ENCODE results near the gene WWOX. TPM values are rescaled to one million over a fixed set of nuclear protein-coding genes. Genes with fewer than 3 reads are reported as not detected.

Gene WWOX
- total and polyA plus RNA-seq, 2 of the 13 experiments (the other 11 are each of a cell fraction or from before 2014, with no cell fraction given) = 9.1 to 37.4 TPM

DNA sequence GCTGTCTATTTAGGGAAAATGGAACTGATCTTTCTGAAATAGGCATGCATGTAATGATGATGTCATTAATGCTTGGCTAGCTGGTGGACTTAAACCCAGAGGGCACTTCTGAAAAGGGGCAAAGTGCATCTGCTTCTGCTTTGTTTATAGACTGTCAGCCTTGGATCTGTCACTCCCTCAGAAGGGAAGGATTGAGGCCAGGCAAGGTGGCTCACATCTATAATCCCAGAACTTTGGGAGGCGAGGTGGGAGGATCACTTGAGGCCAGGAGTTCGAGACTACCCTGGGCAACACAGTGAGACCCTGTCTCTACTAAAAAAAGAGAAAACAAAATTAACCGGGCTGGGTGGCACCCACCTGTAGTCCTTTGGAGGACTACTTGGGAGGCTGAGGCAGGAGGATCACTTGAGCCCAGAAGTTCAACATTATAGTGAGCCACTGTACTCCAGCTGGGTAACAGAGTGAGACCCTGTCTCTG lies 185.5 kb downstream of the WWOX start:
- DNase-seq (ENCODE audit: low spot score) (peak; percentile 85), FAIRE-seq (peak; percentile 60), ATAC-seq (peak; percentile 92)
- 42% methylated on average over 3 of the region's 3 CpGs for WGBS (ENCODE audit: low lambda C conversion rate)
- no peaks in the 10 kb centered on the region for H3K27me3 ChIP-seq (ENCODE audit: control insufficient read depth in 1 of 2, insufficient read depth in 2 of 2, low read length in 2 of 2)
- no peak overlapping the region for H3K4me3 ChIP-seq (replicated peaks in 1 of 3; ENCODE audit: insufficient read depth in 1 of 3, low read depth in 2 of 3, low read length in 3 of 3)
- H3K9ac ChIP-seq (ENCODE audit: insufficient read depth, low read depth, low read length) = no peak overlapping the region
- H3K36me3 ChIP-seq (replicated peaks in 1 of 2; ENCODE audit: control insufficient read depth in 1 of 2, insufficient read depth in 2 of 2, low read length in 2 of 2) = no peaks in the 10 kb centered on the region
- intact Hi-C loops (cut with micrococcal nuclease; ENCODE audit: unreplicated experiment) (loop anchor here (1.0 to 5.0 kb wide), 2 partner anchors 12 to 197 kb away; no protein-coding TSS in a partner anchor), in situ Hi-C loops (cut with HindIII; ENCODE audit: extremely low pct_ligation_motif_present, low pct_unique_long_range_greater_than_20kb) (no loop called here)
- no peak overlapping the region for H2AFZ ChIP-seq (ENCODE audit: low read length)
- H4K20me1 ChIP-seq (ENCODE audit: insufficient read depth, low read length) = no peaks in the 10 kb centered on the region
- no peaks in the 10 kb centered on the region for H3K79me2 ChIP-seq (ENCODE audit: insufficient read depth, low read length)
- ChIA-PET CTCF (ENCODE audit: low intra/inter-chr PET ratio, low total read pairs) (no interaction called here), POLR2A (interaction anchor here (1.1 to 1.4 kb wide), 4 partner anchors 8 to 221 kb away, joined by 4 to 12 read pairs (median 6); no protein-coding TSS in a partner anchor)
- no peaks in the 10 kb centered on the region for H3K9me3 ChIP-seq (ENCODE audit: low read length)
- H3K4me1 ChIP-seq (ENCODE audit: insufficient read depth, low read length) = peaks cover 33% of the 10 kb centered on the region
- peak overlapping the region; percentile 13; the same call in 1 of the 2 replicates for H3K4me2 ChIP-seq (ENCODE audit: low read depth, low read length)
- H3K27ac ChIP-seq (ENCODE audit: extremely low read length, insufficient read depth, low read length) = peak overlapping the region; percentile 49
- no TSS peak for BruUV-seq (replicated peaks)
- TF ChIP-seq, protein P1, sequence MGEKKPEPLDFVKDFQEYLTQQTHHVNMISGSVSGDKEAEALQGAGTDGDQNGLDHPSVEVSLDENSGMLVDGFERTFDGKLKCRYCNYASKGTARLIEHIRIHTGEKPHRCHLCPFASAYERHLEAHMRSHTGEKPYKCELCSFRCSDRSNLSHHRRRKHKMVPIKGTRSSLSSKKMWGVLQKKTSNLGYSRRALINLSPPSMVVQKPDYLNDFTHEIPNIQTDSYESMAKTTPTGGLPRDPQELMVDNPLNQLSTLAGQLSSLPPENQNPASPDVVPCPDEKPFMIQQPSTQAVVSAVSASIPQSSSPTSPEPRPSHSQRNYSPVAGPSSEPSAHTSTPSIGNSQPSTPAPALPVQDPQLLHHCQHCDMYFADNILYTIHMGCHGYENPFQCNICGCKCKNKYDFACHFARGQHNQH (CRISPR knock-in tag; IDR thresholded peaks at IDR 0.05) = peak; percentile 72; the same call in 1 of the 2 replicates
- TF ChIP-seq IRF2 (CRISPR knock-in tag; IDR thresholded peaks at IDR 0.05) (peak; percentile 72), MED1 (CRISPR knock-in tag; IDR thresholded peaks at IDR 0.05) (peak; percentile 92), ZEB1 (IDR thresholded peaks at IDR 0.05; ENCODE audit: insufficient replicate concordance, low read depth) (no peak), ZNF430 (CRISPR knock-in tag; IDR thresholded peaks at IDR 0.05) (peak; percentile 78; the same call in 1 of the 2 replicates), GATAD1 (CRISPR knock-in tag; IDR thresholded peaks at IDR 0.05) (peak; percentile 24; the same call in 1 of the 2 replicates), ZNF816 (CRISPR knock-in tag; IDR thresholded peaks at IDR 0.05; ENCODE audit: borderline replicate concordance) (no peak), CBFB (CRISPR knock-in tag; IDR thresholded peaks at IDR 0.05) (0 out of 2 replicates have a peak, but pooled peaks have one; percentile 24), KLF16 (CRISPR knock-in tag; IDR thresholded peaks at IDR 0.05) (0 out of 4 replicates have a peak, but pooled peaks of 1 of the 2 experiments have one; percentile 52), ZNF451 (CRISPR knock-in tag; IDR thresholded peaks at IDR 0.05) (no peak)
- TF ChIP-seq, protein P2, sequence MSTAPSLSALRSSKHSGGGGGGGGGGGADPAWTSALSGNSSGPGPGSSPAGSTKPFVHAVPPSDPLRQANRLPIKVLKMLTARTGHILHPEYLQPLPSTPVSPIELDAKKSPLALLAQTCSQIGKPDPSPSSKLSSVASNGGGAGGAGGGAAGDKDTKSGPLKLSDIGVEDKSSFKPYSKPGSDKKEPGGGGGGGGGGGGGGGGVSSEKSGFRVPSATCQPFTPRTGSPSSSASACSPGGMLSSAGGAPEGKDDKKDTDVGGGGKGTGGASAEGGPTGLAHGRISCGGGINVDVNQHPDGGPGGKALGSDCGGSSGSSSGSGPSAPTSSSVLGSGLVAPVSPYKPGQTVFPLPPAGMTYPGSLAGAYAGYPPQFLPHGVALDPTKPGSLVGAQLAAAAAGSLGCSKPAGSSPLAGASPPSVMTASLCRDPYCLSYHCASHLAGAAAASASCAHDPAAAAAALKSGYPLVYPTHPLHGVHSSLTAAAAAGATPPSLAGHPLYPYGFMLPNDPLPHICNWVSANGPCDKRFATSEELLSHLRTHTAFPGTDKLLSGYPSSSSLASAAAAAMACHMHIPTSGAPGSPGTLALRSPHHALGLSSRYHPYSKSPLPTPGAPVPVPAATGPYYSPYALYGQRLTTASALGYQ (CRISPR knock-in tag; IDR thresholded peaks at IDR 0.05) = peak; percentile 70; the same call in 1 of the 2 replicates
- TF ChIP-seq, protein P3, sequence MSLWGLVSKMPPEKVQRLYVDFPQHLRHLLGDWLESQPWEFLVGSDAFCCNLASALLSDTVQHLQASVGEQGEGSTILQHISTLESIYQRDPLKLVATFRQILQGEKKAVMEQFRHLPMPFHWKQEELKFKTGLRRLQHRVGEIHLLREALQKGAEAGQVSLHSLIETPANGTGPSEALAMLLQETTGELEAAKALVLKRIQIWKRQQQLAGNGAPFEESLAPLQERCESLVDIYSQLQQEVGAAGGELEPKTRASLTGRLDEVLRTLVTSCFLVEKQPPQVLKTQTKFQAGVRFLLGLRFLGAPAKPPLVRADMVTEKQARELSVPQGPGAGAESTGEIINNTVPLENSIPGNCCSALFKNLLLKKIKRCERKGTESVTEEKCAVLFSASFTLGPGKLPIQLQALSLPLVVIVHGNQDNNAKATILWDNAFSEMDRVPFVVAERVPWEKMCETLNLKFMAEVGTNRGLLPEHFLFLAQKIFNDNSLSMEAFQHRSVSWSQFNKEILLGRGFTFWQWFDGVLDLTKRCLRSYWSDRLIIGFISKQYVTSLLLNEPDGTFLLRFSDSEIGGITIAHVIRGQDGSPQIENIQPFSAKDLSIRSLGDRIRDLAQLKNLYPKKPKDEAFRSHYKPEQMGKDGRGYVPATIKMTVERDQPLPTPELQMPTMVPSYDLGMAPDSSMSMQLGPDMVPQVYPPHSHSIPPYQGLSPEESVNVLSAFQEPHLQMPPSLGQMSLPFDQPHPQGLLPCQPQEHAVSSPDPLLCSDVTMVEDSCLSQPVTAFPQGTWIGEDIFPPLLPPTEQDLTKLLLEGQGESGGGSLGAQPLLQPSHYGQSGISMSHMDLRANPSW (CRISPR knock-in tag; IDR thresholded peaks at IDR 0.05; ENCODE audit: borderline replicate concordance) = no peak
- TF ChIP-seq, protein P4, sequence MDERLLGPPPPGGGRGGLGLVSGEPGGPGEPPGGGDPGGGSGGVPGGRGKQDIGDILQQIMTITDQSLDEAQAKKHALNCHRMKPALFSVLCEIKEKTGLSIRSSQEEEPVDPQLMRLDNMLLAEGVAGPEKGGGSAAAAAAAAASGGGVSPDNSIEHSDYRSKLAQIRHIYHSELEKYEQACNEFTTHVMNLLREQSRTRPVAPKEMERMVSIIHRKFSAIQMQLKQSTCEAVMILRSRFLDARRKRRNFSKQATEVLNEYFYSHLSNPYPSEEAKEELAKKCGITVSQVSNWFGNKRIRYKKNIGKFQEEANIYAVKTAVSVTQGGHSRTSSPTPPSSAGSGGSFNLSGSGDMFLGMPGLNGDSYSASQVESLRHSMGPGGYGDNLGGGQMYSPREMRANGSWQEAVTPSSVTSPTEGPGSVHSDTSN (CRISPR knock-in tag; IDR thresholded peaks at IDR 0.05) = peak; percentile 75
